Endothelial cell of hepatic sinusoid (primary cell): ENCODE measurements around the gene PCSK5.

ENCODE experiments used
- in situ Hi-C: cut with HindIII; loops from 2 replicates; pipeline ENCODE4 v1.10.0; 2017; ENCODE audit warnings: low sequenced_read_pairs

PCSK5 gene

DNA sequence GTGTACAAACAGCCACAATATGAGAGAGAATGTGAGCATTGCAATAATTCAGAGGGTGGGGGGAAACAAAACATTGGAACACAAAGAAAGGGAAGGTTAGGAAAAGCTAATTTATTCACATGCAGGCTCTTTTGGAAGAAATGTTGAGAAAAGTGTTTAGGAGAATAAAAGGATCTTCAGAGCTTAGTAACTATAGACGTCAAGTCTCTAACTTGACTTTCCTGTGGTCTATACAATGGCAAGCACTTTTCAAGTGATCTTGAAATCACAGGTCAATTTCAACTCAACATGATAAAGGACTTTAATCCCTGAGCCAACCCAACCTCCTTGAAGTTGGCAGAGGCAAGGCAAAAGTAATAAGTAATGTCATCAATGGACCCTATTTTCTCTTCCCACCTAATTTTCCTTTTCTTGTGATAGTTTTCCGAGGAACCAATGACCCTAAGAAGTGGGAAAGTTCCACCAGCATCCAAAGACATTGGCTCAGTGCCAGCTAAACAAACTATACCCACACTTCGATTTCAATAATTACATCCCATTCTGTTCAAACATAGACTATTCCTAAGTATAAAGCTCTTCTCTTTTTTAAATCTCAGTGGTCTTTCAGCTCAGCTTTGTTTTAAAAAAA lies 480.0 kb downstream of the PCSK5 start:
- in situ Hi-C loops: loop anchor here (5.0 kb wide), 1 partner anchor 33 kb away; no protein-coding TSS in a partner anchor

DNA sequence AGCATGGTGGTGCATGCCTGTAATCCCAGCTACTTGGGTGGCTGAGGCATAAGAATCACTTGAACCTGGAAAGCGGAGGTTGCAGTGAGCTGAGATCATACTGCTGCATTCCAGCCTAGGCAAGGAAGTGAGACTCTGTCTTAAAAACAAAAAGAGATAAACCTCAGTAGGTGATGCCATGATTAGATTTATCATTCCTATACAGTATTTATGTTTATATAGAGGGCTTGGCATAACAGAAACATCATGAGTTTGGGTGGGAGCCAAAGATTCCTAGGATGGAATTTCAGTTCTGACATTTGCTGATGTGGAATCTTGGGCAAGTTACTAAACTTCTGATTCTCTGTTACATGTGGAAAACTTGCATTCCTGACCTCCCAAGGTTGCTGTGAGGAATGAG lies 481.4 kb downstream of the PCSK5 start:
- in situ Hi-C loops: loop anchor here (5.0 kb wide), 1 partner anchor 35 kb away; no protein-coding TSS in a partner anchor

DNA sequence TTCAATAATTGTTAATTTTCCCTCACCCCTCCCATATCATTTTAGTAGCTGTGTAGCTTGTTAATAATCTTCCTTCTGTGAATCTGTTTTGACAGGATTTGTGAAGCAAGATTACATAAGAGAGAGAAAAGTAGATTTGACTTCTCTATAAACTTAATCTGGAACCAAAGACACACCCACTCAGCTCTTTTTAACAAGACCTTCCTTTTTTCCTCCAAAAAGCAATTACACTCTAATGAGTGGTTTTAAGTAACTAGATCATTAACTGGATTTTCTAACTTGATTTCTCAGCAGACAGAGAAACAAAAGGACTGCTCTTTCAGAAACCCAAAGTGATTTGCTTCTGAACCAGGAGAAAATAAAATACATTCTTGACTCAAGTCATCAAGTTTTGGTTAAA lies 481.9 kb downstream of the PCSK5 start:
- in situ Hi-C loops: loop anchor here (5.0 kb wide), 1 partner anchor 35 kb away; no protein-coding TSS in a partner anchor

DNA sequence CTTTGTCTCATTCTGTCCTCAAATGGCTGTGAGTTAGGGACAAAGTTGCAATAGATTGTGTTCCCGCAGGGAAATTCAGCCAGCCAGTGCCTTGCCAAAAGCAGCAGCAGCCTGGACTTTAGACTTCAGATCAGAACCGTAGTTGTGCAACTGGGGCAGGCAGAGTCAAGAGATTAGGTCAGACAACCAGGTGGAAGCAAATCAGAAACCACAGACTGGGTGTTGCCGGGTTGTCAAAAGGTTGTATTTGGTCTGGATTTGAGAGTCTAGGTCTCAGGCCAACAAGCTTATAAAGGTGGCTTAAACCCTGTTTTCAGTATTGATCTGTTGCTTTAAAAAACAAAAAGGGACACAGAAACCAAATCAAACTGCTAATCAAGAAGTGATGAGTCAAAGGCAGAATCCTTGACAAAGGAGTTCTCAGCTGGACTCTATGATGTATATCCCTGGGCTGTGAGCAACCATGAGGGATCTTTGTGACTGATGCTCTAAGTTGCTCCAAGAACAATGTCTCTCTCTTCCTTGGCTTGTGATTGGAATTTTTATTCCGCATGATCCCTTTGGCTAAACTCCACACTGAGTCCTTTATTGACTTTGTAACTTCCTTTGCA lies 482.8 kb downstream of the PCSK5 start:
- in situ Hi-C loops: loop anchor here (5.0 kb wide), 1 partner anchor 36 kb away; no protein-coding TSS in a partner anchor

DNA sequence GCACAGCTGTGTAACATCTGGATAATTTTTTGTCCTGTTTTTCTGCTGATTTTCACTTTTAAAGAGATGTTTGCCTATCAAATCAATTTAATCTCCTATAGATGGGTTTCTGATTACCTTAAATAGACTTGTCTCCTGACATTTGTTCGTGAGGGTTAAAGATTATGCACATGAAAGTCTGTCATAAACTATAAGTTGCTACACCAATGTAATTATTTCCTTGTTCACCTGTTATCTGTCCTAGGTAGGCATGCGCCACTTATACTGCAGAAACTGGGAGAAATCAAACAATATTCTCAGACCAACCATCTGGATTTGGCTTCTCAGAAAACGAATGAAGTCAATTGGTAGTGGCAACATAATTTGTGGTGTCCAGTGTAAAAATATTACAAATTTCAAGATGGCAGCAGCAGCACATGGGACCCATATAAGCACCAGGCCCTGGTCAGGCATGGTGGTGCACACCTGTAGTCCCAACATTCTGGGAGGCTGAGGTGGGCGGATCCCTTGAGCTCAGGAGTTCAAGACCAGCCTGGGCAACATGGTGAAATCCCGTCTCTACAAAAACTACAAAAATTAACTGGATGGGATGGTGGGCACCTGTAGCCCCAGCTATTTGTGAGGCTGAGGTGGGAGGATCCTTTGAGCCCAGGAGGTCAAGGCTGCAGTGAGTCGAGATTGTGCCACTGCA lies 483.5 kb downstream of the PCSK5 start:
- in situ Hi-C loops: loop anchor here (5.0 kb wide), 1 partner anchor 37 kb away; no protein-coding TSS in a partner anchor

DNA sequence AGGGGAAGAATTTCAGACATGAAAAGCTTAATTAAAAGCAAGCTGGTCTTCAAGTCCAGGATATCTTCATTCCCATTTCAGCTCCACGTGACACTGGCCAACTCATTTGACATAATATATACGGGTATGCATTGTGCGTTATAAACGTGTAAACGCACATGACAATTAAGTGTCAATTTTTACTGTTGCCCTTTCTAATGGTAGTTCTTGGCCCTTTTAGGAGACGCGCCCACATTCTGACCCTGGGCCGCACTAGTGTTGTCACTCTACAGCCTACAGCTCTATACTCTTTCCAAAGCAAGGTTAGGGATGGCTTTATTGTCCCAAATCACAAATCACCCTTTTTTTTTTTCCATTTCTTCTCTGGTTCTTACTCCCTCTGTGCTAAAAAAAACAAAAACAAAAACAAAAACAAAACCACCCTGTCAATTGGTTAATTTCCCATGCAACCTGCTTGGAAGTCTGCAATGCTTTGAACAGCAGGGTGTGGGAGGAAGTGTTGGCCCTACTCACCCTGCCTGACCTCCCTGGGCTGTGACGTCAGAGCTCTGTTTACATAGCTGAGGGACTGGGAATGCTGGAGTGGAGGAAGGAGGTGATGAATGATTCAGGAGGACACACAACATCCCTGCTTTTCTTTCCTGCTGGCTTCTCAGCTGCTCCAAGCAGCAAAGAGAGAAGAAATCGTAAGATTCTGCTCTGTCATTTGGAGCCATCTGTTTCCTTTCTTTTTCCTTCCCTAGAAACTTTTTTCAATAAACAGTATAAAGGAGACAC lies 484.5 kb downstream of the PCSK5 start:
- in situ Hi-C loops: loop anchor here (5.0 kb wide), 1 partner anchor 38 kb away; no protein-coding TSS in a partner anchor

DNA sequence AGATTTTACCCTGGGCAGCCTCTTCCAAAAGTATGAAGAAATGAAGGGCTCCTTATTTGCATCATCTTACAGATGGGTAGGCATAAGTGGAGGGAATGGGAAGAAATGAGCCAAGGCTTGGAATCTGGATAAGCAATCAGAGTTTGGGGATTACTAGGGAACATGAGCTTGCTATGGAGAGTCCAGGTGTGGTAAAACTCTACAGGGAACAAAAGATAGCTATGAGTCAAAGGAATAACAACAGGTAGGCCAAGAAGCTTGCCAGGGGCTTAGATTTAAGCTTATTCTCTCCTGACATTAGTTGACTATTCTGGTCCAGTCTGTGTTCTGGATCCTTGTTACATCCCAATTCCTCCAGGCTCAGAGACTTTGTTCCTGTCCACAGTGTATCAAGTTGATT lies 487.3 kb downstream of the PCSK5 start:
- in situ Hi-C loops: no loop called here

DNA sequence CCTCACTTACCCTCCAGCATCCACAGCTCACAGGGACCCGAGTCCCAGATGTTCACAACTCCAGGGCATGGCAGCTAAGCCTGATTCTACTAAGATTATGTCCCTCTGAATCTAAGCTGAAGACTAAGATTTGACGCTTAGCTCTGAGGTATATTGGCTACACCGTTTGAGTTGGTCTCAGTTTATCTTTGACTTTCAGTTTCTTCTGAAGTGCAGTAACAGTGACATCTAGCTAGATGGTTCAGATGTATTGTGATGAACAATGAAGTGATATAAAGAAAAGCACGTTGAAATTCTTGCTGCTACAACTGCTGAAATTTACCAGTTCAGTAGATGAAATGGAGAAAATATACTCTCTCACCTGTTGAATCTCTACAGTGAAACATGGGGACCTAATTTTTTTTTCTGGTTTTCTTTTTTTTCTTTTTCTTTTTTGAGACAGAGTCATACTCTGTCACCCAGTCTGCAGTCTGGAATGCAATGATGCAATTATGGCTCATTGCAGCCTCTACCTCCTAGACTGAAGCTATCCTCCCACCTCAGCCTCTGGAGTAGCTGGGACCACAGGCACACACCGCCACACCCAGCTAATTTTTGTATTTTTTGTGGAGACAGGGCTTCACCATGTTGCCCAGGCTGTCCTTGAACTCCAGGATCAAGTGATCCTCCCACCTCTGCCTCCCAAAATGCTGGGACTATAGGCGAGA lies 488.0 kb downstream of the PCSK5 start:
- in situ Hi-C loops: no loop called here

DNA sequence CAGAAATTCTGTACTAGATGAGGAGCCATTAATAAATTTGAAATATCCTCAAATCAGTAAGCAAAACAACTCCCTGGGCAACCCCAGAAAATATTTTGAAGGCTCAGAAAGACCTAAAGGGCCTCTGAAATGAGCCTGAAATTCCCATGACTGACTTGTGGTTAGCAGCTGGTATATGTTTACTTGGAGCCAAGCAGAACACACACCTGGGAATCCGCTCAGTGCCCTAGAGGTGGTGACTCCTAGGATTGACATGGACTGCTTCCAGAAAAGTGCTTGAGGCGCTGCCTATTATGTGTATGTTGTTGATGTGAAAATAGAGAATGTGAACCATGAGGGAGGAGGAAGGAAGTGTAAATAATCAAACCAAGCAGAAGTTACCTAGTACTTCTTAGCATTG lies 489.0 kb downstream of the PCSK5 start:
- in situ Hi-C loops: no loop called here

DNA sequence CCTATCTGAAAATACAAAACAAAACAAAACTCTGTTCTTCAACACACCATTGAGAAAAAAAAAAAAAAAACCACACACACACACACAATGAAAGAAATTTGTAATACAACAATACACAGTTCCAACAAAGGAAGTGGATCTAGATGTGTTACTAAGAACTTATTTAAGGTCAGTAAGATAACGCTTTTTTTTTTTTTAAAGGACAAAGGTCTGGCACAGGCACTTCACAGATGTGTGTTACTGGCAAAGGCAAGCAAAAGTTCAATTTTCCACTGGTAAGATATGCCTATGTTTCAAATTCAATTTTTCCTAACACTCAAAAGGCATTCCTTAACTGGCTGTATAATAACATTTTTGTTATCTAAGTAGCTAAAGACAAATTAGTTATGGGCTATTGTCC lies 500.2 kb downstream of the PCSK5 start:
- in situ Hi-C loops: no loop called here

DNA sequence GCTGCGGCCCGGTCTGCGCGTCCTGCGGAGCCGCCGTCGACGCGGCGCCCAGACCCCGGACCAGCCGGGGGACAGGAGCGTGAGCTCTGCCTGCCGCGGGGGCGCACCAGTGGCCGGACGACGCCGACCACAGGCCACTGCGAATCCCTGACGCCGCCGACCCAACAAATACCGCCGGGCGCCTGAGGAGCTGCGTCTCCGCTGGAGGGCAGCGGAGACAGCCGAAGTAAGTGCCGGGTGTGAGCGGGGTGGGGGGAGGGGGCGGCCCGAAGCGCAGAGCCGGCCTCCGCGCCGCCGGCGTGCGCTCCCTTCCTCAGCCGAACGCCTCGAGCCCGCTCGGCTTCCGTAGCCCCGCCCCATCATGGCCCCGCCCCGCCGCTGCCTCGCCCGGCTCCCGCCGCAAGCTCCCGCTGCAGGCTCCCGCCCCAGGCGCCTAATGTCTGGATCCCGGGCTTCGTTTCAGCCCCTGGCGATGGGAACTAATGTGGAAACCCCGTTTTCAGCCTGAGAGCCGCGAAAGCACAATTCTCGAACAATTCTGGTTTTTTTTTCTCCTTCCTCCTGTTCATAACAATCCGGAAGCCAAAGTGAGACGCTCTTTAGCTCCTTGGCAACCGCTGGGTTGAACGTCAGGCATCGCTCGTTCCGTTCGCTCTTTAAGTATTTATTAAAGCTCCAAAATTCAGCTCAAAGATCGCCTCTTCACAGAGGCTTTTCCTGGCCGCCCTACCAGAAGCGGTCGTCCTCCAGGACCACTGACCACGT lies 503.9 kb downstream of the PCSK5 start, which contains the start of gene RFK:
Gene RFK, minus strand, starts transcription at position 232 of the 765 bp plus-strand sequence. CDS start 255 bp downstream, outside the sequence.
- in situ Hi-C loops: no loop called here

DNA sequence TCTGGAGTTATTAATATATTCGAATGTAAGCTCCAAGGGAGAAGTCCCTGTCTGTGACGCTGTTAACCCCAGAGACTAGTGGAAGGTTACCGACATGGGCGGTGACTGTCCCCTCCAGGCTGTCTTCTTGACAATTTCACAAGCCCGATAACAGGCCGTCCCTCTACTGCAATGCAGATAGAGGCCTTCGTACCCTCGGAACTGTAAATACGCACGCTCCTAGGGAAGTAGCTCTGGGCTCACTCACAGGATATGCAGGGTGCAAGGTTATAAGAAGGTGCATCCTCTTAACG lies 504.4 kb downstream of the PCSK5 start:
- in situ Hi-C loops: no loop called here

DNA sequence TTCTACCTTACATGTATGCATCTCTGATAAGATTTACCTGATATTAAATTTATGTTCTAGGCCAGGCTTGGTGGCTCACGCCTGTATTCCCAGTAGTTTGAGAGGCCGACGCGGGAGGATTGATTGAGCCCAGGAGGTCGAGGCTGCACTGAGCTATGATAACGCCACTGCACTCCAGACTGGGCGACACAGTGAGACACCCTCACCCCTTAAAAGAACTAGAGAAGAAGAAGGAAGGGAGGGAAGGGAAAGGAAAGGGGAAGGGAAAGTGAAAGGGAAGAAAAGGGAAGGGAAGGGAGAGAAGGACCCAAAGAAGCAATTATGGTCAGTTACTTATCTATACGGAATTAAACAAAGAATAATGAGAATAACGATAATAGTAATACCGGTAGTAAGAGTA lies 504.9 kb downstream of the PCSK5 start:
- in situ Hi-C loops: no loop called here

DNA sequence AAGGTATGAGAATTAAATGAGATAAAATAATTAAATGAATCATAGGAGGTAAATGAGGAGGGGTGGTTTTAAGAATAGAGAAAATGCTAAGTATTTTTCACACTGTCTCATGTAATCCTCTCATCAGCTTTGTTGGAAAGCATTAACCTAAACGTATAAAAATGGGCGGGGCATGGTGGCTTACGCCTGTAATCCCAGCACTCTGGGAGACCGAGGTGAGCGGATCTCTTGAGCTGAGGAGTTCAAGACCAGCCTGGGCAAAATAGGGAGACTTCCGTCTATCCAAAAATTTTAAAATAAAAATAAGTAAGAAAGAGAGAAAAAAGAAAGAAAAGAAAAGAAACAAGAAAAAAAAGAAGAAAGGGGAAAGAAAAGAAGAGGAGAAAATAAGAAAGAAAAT lies 505.7 kb downstream of the PCSK5 start:
- in situ Hi-C loops: no loop called here

DNA sequence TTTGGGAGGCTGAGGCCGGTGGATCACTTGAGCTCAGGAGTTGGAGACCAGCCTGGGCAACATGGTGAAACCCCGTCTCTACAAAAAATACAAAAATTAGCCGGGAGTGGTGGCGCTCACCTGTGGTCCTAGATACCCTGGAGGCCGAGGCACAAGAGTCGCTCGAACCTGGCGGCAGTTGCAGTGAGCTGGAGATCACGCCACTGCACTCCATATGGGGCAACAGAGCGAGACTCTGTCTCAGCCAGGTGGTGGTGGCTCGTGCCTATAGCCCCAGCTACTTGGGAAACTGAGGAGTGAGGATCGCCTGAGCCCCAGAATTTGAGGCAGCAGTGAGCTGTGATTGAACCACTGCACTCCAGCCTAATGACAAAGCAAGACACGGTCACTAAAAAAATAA lies 506.1 kb downstream of the PCSK5 start:
- in situ Hi-C loops: no loop called here

DNA sequence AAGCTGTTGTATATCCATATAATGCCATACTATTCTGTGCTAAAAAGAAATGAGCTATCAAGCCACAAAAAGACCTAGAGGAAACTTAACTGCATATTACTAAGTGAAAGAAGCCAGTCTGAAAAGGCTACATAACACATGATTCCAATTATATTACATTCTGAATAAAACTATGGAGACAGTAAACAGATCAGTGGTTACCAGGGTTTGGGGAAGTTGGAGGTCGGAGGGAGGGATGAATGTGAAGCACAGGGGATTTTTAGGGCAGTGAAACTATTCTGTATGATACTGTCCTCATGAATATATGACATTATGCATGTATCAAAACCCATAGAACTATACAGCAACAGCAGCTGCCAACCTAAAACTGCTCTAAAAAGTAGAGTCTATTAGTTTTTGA lies 509.4 kb downstream of the PCSK5 start:
- in situ Hi-C loops: no loop called here

DNA sequence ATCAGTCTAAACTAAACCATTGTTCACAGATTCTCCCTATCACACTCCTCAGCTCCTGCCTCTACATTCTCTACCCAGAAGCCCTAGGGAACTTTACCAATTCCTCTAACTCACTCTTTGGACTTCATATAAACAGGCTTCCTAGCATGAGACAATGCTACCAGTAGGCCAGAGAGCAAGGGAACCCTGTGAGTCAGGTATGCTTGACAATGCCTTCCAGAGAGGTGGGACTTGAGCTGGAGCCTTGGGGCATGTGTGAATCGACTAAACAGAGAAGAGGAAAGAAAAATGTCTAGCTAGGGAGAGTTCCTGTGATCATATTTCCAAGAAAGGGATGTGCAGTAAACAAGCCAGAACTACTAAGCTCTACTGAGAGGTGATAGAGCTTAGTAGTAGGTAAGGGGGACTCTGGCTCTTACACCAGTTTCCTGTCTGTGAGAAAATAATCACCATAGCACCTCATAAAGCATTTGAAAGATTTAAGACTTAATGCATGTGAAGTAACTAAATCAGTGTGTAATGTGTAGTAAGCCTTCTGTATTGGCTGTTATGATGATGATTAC lies 510.1 kb downstream of the PCSK5 start:
- in situ Hi-C loops: no loop called here

DNA sequence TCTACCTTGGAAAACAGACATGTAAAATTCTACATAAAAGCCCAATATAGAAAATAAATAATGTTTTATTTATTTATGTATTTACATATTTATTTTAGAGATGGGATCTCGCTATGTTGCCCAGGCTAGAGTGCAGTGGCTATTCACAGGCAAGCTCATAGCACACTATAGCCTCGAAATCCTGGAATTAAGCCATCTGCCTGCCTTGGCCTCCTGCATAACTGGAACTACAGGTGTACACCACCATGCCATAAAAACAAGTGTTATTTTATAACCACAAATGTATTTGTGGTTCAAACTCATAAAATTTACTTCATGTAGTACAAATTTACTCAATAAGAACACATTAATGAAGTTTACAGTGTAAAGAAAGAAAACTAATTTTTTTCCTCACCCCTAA lies 510.7 kb downstream of the PCSK5 start:
- in situ Hi-C loops: no loop called here

DNA sequence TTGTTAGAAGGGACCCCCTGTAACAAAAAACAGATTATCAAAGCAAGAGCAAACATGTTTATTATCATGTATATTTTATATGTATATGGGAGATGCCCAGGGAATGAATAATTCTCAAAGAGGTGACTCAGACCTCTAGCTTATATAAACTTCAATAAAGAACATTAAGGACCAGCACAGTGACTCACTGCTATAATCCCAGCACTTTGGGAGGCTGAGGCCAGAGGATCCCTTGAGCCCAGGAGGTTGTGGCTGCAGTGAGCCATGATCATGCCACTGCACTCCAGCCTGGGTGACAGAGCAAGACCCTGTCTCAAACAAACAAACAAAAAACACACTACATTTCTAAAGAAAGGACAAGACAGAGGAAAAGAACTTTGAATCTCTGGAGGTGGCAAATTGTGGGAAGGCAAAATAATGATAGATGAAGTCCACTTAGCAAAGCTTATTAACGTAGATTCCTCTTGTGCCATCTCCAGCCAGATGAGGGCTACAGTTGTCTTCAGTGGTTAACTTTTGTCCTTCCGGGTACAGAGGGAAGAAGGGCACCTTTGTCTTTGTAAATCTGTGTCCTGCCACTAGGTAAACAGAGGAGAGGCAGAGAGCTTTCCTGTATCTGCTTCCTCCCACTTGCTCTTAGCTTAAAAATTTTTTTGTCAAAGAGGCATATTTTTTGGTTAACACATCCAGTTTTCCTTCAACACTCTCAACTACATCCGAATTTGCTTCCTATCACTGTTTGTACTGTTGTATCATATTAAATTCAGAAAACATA lies 511.3 kb downstream of the PCSK5 start:
- in situ Hi-C loops: no loop called here
